ENCODE measurements around the gene FOXRED2.
"Not testable (repeated sequence)": the region's sequence is repeated elsewhere in the genome, so short reads cannot be mapped to it uniquely, and the experiment has no call there.

Gene FOXRED2

GRCh38 chr22:36469094-36469710, 37.6 kb downstream of the FOXRED2 start:
- DNase-seq, result no peak

- no peak for DNase-seq
These were observed 38.9 kb downstream of the FOXRED2 start for GRCh38 chr22:36467946-36468345.

GRCh38 chr22:36467042-36467810, 39.6 kb downstream of the FOXRED2 start:
- no peak for DNase-seq

GRCh38 chr22:36466258-36466657, 40.6 kb downstream of the FOXRED2 start:
- no peak for DNase-seq

GRCh38 chr22:36465232-36466021, 41.4 kb downstream of the FOXRED2 start:
- no peak for DNase-seq

GRCh38 chr22:36464715-36465231, 42.1 kb downstream of the FOXRED2 start:
- no peak for DNase-seq

GRCh38 chr22:36463783-36464184, 43.1 kb downstream of the FOXRED2 start:
- DNase-seq, result no peak

GRCh38 chr22:36461665-36462649, 44.9 kb downstream of the FOXRED2 start:
- no peak for DNase-seq

- no peak for DNase-seq
These were observed 46.6 kb downstream of the FOXRED2 start for GRCh38 chr22:36460202-36460601.

- DNase-seq, result no peak
These were observed 49.0 kb downstream of the FOXRED2 start for GRCh38 chr22:36457688-36458450.

GRCh38 chr22:36456464-36456845, 50.4 kb downstream of the FOXRED2 start:
- DNase-seq, result no peak

- DNase-seq, result no peak
These were observed 51.0 kb downstream of the FOXRED2 start for GRCh38 chr22:36455571-36456463.

- DNase-seq, result peak; percentile 94
These were observed 51.8 kb downstream of the FOXRED2 start for GRCh38 chr22:36454916-36455570.

GRCh38 chr22:36453855-36454378, 52.9 kb downstream of the FOXRED2 start:
- no peak for DNase-seq

GRCh38 chr22:36452978-36453607, 53.7 kb downstream of the FOXRED2 start:
- not testable (repeated sequence) for DNase-seq

GRCh38 chr22:36452250-36452977, 54.4 kb downstream of the FOXRED2 start:
- DNase-seq, result peak; percentile 47

GRCh38 chr22:36450923-36451322, 55.9 kb downstream of the FOXRED2 start:
- not testable (repeated sequence) for DNase-seq

GRCh38 chr22:36449596-36450175, 57.2 kb downstream of the FOXRED2 start:
- no peak for DNase-seq
